Heart left ventricle (tissue), 13 donors: ENCODE data around the gene CFAP70.

Experiments used
- POLR2A ChIP-seq, 2 donors: fragments of 450-650 bp; IDR thresholded peaks; one replicate each; pipeline ENCODE4 v1.6.1; 2017; ENCODE audit warnings: antibody characterized with exemption in 2 of 2, mild to moderate bottlenecking in 2 of 2, moderate library complexity in 2 of 2
- TF ChIP-seq, protein P1 (sequence below), 12 donors: fragments of 200-600 bp; sonication (generic) in 4 of 12; IDR thresholded peaks; one replicate each; pipeline versions ENCODE4 v1.5.0 to v1.8.0; 2018 to 2022; ENCODE audit warnings: antibody characterized with exemption in 12 of 12, mild to moderate bottlenecking in 5 of 12
- donor health status: ischemic (EF 13 %, LVEDD 7.1; RV severe dilation, severe dysfunction).
- donor health status: DM: no; HTN: yes; CAD: no.
- donor health status: DM: no; HTN: no; CAD: no.
- donor health status: ischemic (EF 25% LVEDD 6.9; RV normal size, moderate dysfunction).
- donor health status: ischemic (EF 25% LVEDD 5.7; RV mildly dilated, moderate dysfunction).
- donor health status: ischemic (EF 35%, LVEDD 5.7; RV mildly dilated, moderate dysfunction).
- donor health status: nonischemic (EF 11% LVEDD 7.7; RV severe dilation, severe dysfunction).
- donor health status: DM: yes; HTN: yes; CAD: no.
- donor health status: PGD.
- donor health status: ischemic (EF 29% LVEDD 5.4; RV normal size, mild dysfunction).
- donor health status: nonischemic (EF 23%, LVEDD 6.1; RV moderate dilation, normal function).

DNA sequence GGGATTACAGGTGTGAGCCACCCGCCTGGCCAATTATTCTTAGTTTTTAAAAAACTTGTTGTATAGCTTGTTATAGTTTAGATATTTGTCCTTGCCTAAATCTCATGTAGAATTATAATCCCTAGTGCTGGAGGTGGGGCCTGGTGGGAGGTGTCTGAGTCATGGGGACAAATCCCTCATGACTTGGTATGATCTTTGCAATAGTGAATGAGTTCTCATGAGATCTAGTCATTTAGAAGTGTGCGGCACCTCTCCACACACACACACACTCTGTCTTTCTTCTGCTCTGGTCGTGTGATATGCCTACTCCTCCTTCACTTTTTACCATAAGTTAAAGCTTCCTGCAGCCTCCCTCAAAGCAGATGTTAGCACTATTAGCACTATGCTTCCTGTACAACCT lies 153.6 kb downstream of the CFAP70 start:
- TF ChIP-seq, protein P1, sequence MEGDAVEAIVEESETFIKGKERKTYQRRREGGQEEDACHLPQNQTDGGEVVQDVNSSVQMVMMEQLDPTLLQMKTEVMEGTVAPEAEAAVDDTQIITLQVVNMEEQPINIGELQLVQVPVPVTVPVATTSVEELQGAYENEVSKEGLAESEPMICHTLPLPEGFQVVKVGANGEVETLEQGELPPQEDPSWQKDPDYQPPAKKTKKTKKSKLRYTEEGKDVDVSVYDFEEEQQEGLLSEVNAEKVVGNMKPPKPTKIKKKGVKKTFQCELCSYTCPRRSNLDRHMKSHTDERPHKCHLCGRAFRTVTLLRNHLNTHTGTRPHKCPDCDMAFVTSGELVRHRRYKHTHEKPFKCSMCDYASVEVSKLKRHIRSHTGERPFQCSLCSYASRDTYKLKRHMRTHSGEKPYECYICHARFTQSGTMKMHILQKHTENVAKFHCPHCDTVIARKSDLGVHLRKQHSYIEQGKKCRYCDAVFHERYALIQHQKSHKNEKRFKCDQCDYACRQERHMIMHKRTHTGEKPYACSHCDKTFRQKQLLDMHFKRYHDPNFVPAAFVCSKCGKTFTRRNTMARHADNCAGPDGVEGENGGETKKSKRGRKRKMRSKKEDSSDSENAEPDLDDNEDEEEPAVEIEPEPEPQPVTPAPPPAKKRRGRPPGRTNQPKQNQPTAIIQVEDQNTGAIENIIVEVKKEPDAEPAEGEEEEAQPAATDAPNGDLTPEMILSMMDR (IDR thresholded peaks at IDR 0.05): no peak
- no peak for TF ChIP-seq POLR2A (IDR thresholded peaks at IDR 0.05)
